A549 (cell line): Measurements from ENCODE around the gene SIPA1.

Experiments used
- BHLHE40 ChIP-seq: IDR thresholded peaks from 2 replicates; pipeline ENCODE4 v1.6.1; 2012; ENCODE audit warnings: low read depth, low read length, inconsistent platforms
- CBX2 ChIP-seq: fragments of 200-600 bp; sonication (generic); IDR thresholded peaks from 2 replicates; pipeline ENCODE4 v1.6.1; 2016; ENCODE audit warnings: low read depth, mild to moderate bottlenecking, borderline replicate concordance
- CEBPB ChIP-seq, 2 experiments: fragments of >200 bp in 1 of 2; sonication (Bioruptor Twin) in 1 of 2; formaldehyde crosslinking in 1 of 2; IDR thresholded peaks; 2 replicates each; pipeline ENCODE4 v1.6.1; 2012 to 2016
- CHD2 ChIP-seq: fragments of 150-350 bp; IDR thresholded peaks from 2 replicates; pipeline ENCODE4 v1.6.1; 2014; ENCODE audit warnings: low read length; ENCODE audit not compliant: partially characterized antibody
- CHD4 ChIP-seq: fragments of 200-600 bp; sonication (generic); IDR thresholded peaks from 2 replicates; pipeline ENCODE4 v1.6.1; 2016; ENCODE audit warnings: antibody characterized with exemption, mild to moderate bottlenecking, borderline replicate concordance
- CTCF ChIP-seq: fragments of >200 bp; sonication (Bioruptor Twin); formaldehyde crosslinking; IDR thresholded peaks from 3 replicates; pipeline ENCODE4 v1.5.1; 2016
- EP300 ChIP-seq, 2 experiments: fragments of >200 bp; sonication (Bioruptor Twin); formaldehyde crosslinking; IDR thresholded peaks; 2 replicates in 1 of 2; 3 replicates in 1 of 2; pipeline ENCODE4 v1.6.1; 2016 to 2017
- ESRRA ChIP-seq: fragments of 150-350 bp; IDR thresholded peaks from 2 replicates; pipeline ENCODE4 v1.6.1; 2014; ENCODE audit warnings: mild to moderate bottlenecking, low read length, borderline replicate concordance
- HDAC2 ChIP-seq: fragments of 200-600 bp; sonication (generic); IDR thresholded peaks from 2 replicates; pipeline ENCODE4 v1.6.1; 2016
- MAFK ChIP-seq: fragments of 450-650 bp; IDR thresholded peaks from 2 replicates; pipeline ENCODE4 v1.6.1; 2014; ENCODE audit not compliant: partially characterized antibody
- POLR2A ChIP-seq: IDR thresholded peaks from 2 replicates; pipeline ENCODE4 v1.6.1; 2012; ENCODE audit warnings: mild to moderate bottlenecking, low read length
- RAD21 ChIP-seq, 2 experiments: fragments of >200 bp in 1 of 2; sonication (Bioruptor Twin) in 1 of 2; formaldehyde crosslinking in 1 of 2; IDR thresholded peaks in 1 of 2; conservative IDR thresholded peaks in 1 of 2; 2 replicates in 1 of 2; 3 replicates in 1 of 2; pipeline ENCODE4 v1.6.1; 2012 to 2018; ENCODE audit warnings: inconsistent platforms in 1 of 2
- RFX5 ChIP-seq: fragments of 450-650 bp; IDR thresholded peaks from 2 replicates; pipeline ENCODE4 v1.7.1; 2014; ENCODE audit warnings: antibody characterized with exemption, mild to moderate bottlenecking, moderate library complexity
- TF ChIP-seq, protein P1 (sequence below): fragments of 250-450 bp; sonication (Bioruptor Pico); IDR thresholded peaks from 2 replicates; pipeline ENCODE4 v1.5.0; 2021; ENCODE audit warnings: mild to moderate bottlenecking, moderate library complexity, borderline replicate concordance

DNA sequence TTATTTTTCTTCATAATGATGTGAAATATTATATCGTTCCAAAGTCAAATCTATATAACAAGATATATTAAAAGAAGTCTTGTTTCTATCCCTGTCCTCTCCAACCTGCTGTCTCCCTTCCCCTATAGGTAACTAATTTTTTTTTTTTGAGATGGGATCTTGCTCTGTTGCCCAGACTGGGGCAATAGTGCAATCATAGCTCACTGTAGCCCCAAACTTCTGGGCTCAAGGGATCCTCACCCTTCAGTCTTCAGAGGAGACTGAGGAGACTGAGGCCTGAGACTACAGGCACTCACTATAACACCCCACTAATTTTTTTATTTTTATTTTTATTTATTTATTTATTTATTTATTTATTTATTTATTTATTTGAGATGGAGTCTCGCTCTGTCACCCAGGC lies 35.1 kb downstream of the SIPA1 start:
- TF ChIP-seq RFX5, result no peak
- TF ChIP-seq CTCF, result no peak
- TF ChIP-seq CBX2, result no peak
- TF ChIP-seq MAFK, result no peak
- TF ChIP-seq CHD2, result no peak
- no peak for TF ChIP-seq BHLHE40
- TF ChIP-seq HDAC2, result no peak
- no peak for TF ChIP-seq RAD21 (conservative IDR thresholded peaks at IDR 0.05 in 1 of 2, IDR thresholded peaks at IDR 0.05 in 1 of 2)
- no peak for TF ChIP-seq ESRRA
- no peak for TF ChIP-seq EP300 (IDR thresholded peaks at IDR 0.05)
- TF ChIP-seq, protein P1, sequence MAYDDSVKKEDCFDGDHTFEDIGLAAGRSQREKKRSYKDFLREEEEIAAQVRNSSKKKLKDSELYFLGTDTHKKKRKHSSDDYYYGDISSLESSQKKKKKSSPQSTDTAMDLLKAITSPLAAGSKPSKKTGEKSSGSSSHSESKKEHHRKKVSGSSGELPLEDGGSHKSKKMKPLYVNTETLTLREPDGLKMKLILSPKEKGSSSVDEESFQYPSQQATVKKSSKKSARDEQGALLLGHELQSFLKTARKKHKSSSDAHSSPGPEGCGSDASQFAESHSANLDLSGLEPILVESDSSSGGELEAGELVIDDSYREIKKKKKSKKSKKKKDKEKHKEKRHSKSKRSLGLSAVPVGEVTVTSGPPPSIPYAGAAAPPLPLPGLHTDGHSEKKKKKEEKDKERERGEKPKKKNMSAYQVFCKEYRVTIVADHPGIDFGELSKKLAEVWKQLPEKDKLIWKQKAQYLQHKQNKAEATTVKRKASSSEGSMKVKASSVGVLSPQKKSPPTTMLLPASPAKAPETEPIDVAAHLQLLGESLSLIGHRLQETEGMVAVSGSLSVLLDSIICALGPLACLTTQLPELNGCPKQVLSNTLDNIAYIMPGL (CRISPR knock-in tag), result no peak
- no peak for TF ChIP-seq POLR2A
- TF ChIP-seq CHD4, result no peak
- no peak for TF ChIP-seq CEBPB (IDR thresholded peaks at IDR 0.05)
